ENCODE data around the gene PPP2R5D.

GRCh38 chr6:42989923-42990322 lies 5.6 kb downstream of the PPP2R5D start:
- no peak for TF ChIP-seq EZH2phosphoT487 (IDR thresholded peaks at IDR 0.05; ENCODE audit: low read depth)
- no peak for TF ChIP-seq CTCF (IDR thresholded peaks at IDR 0.05; ENCODE audit: low read depth, low read length)
